K562 (cell line): ENCODE results near the gene PACS2. TPM values are rescaled to one million over a fixed set of nuclear protein-coding genes. Genes with fewer than 3 reads are reported as not detected.

ENCODE experiments used
- ATAC-seq: fragments of 200-7000 bp; cut with Tn5 transposase; 3 replicates; pipeline ENCODE4 v1.9.1; 2020; ENCODE audit warnings: moderate library complexity
- BruUV-seq: library from RNA; stranded (reverse); fragments of 400-500 nt; replicated peaks from 2 replicates; lab custom pipeline; 2021; lab: Mats Ljungman, UMichigan
- CTCF ChIA-PET: fragments of 300-600 bp; formaldehyde crosslinking; extraction: SDS; loops from one replicate; lab custom pipeline; 2021; ENCODE audit warnings: low intra/inter-chr PET ratio; lab: Yijun Ruan, JAX
- POLR2A ChIA-PET: fragments of 300-600, 350-650 bp; sonication (Branson Sonifier 250); formaldehyde crosslinking; extraction: SDS; loops from one replicate; lab custom pipeline; 2021; ENCODE audit warnings: antibody characterized with exemption, inconsistent platforms; lab: Yijun Ruan, JAX
- DNase-seq, 4 experiments: peaks; one replicate each; pipeline versions ENCODE4 v3.0.0 to v3.0.0-alpha.2; 2011 to 2018; ENCODE audit warnings: low spot score in 3 of 4, mixed read lengths in 3 of 4; ENCODE audit errors: extremely low read depth in 1 of 4
- FAIRE-seq: peaks from 2 replicates; lab custom pipeline; 2011; peaks lifted over from hg19 to GRCh38; lab: Jason Lieb, UNC
- H2AFZ ChIP-seq: 2 replicates; pipeline ENCODE4 v1.6.0; 2011; ENCODE audit warnings: low read depth, low read length, control low read depth, inconsistent platforms
- H3K27ac ChIP-seq: fragments of 200-600 bp; 3 replicates; pipeline ENCODE4 v1.8.0; 2011; ENCODE audit warnings: low read depth, mild to moderate bottlenecking, control low read depth, inconsistent platforms, low read length, moderate library complexity, mixed read lengths; ENCODE audit errors: extremely low read depth
- H3K27me3 ChIP-seq, 2 experiments: fragments of 300-600 bp in 1 of 2; 2 replicates in 1 of 2; 3 replicates in 1 of 2; pipeline versions ENCODE4 v1.6.0 to v1.8.0; 2011; ENCODE audit warnings: inconsistent platforms in 2 of 2, low read length in 2 of 2, mild to moderate bottlenecking in 1 of 2, mixed read lengths in 1 of 2, moderate library complexity in 1 of 2; ENCODE audit not compliant: control insufficient read depth in 2 of 2, insufficient read depth in 2 of 2
- H3K36me3 ChIP-seq: fragments of 300-600 bp; 3 replicates; pipeline ENCODE4 v1.8.0; 2011; ENCODE audit warnings: mild to moderate bottlenecking, low read length, inconsistent platforms; ENCODE audit not compliant: control insufficient read depth, insufficient read depth
- H3K4me1 ChIP-seq, 2 experiments: fragments of 200-600 bp in 1 of 2; replicated peaks in 1 of 2; 2 replicates in 1 of 2; 3 replicates in 1 of 2; pipeline versions ENCODE4 v1.5.1 to v1.8.0; 2011; ENCODE audit warnings: inconsistent platforms in 2 of 2, low read length in 2 of 2, mild to moderate bottlenecking in 1 of 2, mixed read lengths in 1 of 2, moderate library complexity in 1 of 2; ENCODE audit not compliant: control insufficient read depth in 2 of 2, insufficient read depth in 2 of 2
- H3K4me2 ChIP-seq: 2 replicates; pipeline ENCODE4 v1.6.1; 2011; ENCODE audit warnings: low read length, control low read depth, inconsistent platforms, mixed read lengths; ENCODE audit not compliant: insufficient read depth
- H3K4me3 ChIP-seq: fragments of 200-600 bp; sonication (generic), shearing (Covaris generic); 2 replicates; pipeline ENCODE4 v1.5.1; 2016; ENCODE audit warnings: control low read depth, inconsistent platforms
- H3K79me2 ChIP-seq: fragments of 200-600 bp; 3 replicates; pipeline ENCODE4 v1.8.0; 2011; ENCODE audit warnings: low read length, inconsistent platforms; ENCODE audit not compliant: control insufficient read depth, insufficient read depth
- H3K9ac ChIP-seq, 2 experiments: 2 replicates each; pipeline versions ENCODE4 v1.6.0 to v1.6.1; 2011; ENCODE audit warnings: low read depth in 2 of 2, low read length in 2 of 2, control low read depth in 1 of 2, inconsistent platforms in 1 of 2, mild to moderate bottlenecking in 1 of 2, mixed read lengths in 1 of 2; ENCODE audit not compliant: insufficient read depth in 1 of 2
- H3K9me1 ChIP-seq: one replicate; pipeline ENCODE4 v1.6.0; 2011; ENCODE audit warnings: inconsistent platforms, mild to moderate bottlenecking, low read length, moderate library complexity; ENCODE audit not compliant: control insufficient read depth, insufficient read depth
- H3K9me3 ChIP-seq: replicated peaks from 2 replicates; pipeline ENCODE4 v1.5.1; 2011; ENCODE audit warnings: low read depth, low read length, inconsistent platforms; ENCODE audit not compliant: control insufficient read depth, insufficient read depth
- H4K20me1 ChIP-seq: replicated peaks from 2 replicates; pipeline ENCODE4 v1.6.1; 2011; ENCODE audit warnings: low read length, inconsistent platforms, mixed read lengths; ENCODE audit not compliant: control insufficient read depth, insufficient read depth
- CREBBP ChIP-seq: IDR thresholded peaks from one replicate; pipeline ENCODE4 v1.6.1; 2012; ENCODE audit warnings: low read depth, mild to moderate bottlenecking, control low read depth, inconsistent platforms, low read length
- GABPA ChIP-seq: fragments of 200-800 bp; sonication (Bioruptor generic); conservative IDR thresholded peaks from 2 replicates; pipeline ENCODE4 v1.6.1; 2016; ENCODE audit warnings: low read depth, missing genetic modification characterization, missing compliant biosample characterization
- NCOA4 ChIP-seq: fragments of 450-650 bp; IDR thresholded peaks from 2 replicates; pipeline ENCODE4 v1.6.1; 2018; ENCODE audit warnings: mild to moderate bottlenecking; ENCODE audit not compliant: partially characterized antibody
- NFIX ChIP-seq: fragments of 250-450 bp; sonication (Bioruptor Pico); IDR thresholded peaks from 2 replicates; pipeline ENCODE4 v1.4.0; 2020; ENCODE audit warnings: low read depth, mild to moderate bottlenecking, moderate library complexity
- PHF8 ChIP-seq: fragments of 200-600 bp; sonication (generic); IDR thresholded peaks from 2 replicates; pipeline ENCODE4 v1.6.1; 2012; ENCODE audit warnings: mixed run types, mild to moderate bottlenecking, inconsistent platforms, low read length, moderate library complexity, borderline replicate concordance
- RBBP5 ChIP-seq: fragments of 200-600 bp; sonication (generic); IDR thresholded peaks from 2 replicates; pipeline ENCODE4 v1.6.1; 2012; ENCODE audit warnings: borderline replicate concordance, mild to moderate bottlenecking, low read length, control low read depth, inconsistent platforms; ENCODE audit not compliant: insufficient read depth, poor library complexity, severe bottlenecking
- WGBS: fragments of 100-300 bp; shearing (Covaris generic); methylation state at CpG from one replicate; pipeline ENCODE4 v1.1.6; 2016; ENCODE audit warnings: low coverage, mixed read lengths; ENCODE audit not compliant: insufficient coverage; ENCODE audit errors: missing lambda C conversion rate; 5-methylcytosine and 5-hydroxymethylcytosine counted together
- in situ Hi-C: fragments of 300-500 bp; cut with MboI; formaldehyde crosslinking; loops from 4 replicates; pipeline ENCODE4 v1.15.0; 2018; ENCODE audit warnings: inconsistent platforms, mixed read lengths
- intact Hi-C: fragments of 100-400 bp; cut with micrococcal nuclease; formaldehyde crosslinking; loops from 2 replicates; pipeline ENCODE4 v1.14.2; 2022
- polyA plus RNA-seq, 8 experiments: library from polyadenylated mRNA; depleted of rRNA in 4 of 8; stranded (reverse) in 5 of 8; unstranded in 3 of 8; fragments of >200 nt; fragmentation: Nextera tagmentation in 2 of 8; fragmentation: Illumina TruSeq in 1 of 8; extraction: Ambion mirVana in 2 of 8; extraction: Trizol in 1 of 8; gene quantifications; 2 replicates each; pipeline versions ENCODE4 v1.2.1 to v1.2.3, GENCODE V29; 2011 to 2014; ENCODE audit warnings: inconsistent platforms in 1 of 8, missing spikeins in 1 of 8
- total RNA-seq, 7 experiments: library from RNA; depleted of rRNA in 6 of 7; stranded (reverse); fragments of >200 nt in 6 of 7; fragmentation: Illumina TruSeq in 2 of 7; extraction: Trizol in 2 of 7; gene quantifications; 2 replicates each; pipeline versions ENCODE4 v1.2.1 to v1.2.3, GENCODE V29; 2011 to 2021; ENCODE audit warnings: low replicate concordance in 1 of 7
- TF ChIP-seq, protein P1 (sequence below): sonication (generic); formaldehyde crosslinking; IDR thresholded peaks from 2 replicates; pipeline ENCODE4 v1.8.1; 2023; ENCODE audit warnings: mild to moderate bottlenecking, missing genetic modification reagents

Gene PACS2
- total and polyA plus RNA-seq, 9 of the 15 experiments (the other 6 are each of a cell fraction or from before 2014, with no cell fraction given) = 0.11 to 20.8 (median 9.9) TPM

DNA sequence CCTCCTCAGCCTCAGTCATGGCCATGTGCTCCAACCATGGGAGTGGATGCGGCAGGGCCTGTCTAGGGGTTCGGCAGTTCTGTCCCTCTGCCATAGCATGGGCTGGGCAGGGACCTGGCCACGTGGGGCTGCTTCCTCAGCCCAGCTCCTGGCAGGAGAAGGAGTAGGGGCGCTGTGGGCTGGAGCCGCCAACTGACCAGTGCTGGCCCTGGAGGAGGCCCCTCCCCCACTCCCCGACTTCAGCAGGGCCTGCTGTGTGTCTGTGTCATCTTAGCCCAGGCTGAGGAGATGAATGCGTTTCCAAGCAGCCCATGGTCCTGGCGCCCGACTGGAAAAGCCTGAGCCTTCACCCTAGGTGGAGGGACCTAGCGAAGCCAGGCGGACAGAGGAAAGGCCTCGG, 2.7 kb upstream of the PACS2 start:
- CTCF ChIA-PET = no interaction called here
- no peak for FAIRE-seq
- BruUV-seq = no TSS peak

More for the DNA sequence above, 2.7 kb upstream of the PACS2 start:
- Histone ChIP-seq H3K4me2 (no peak overlapping the region), H3K4me3 (no peak overlapping the region), H3K27me3 (no peaks in the 10 kb centered on the region), H4K20me1 (no peaks in the 10 kb centered on the region), H3K4me1 (peaks cover 6 to 34% of the 10 kb centered on the region in 2 experiments; a peak in 4 of 5 replicates), H3K79me2 (peaks cover 17% of the 10 kb centered on the region), H3K9ac (peak overlapping the region in 1 of 2 experiments; percentile 28; a peak in 1 of 4 replicates), H3K9me1 (no peaks in the 10 kb centered on the region), H3K27ac (no peak overlapping the region), H3K36me3 (no peaks in the 10 kb centered on the region)
- DNase-seq (no peak), ATAC-seq (no peak)
- 100% methylated on average over 1 of the region's 12 CpGs for WGBS
- intact Hi-C loops = no loop called here
- POLR2A ChIA-PET = no interaction called here
- no peak for TF ChIP-seq NCOA4
- TF ChIP-seq CREBBP = no peak
- no peak for TF ChIP-seq NFIX (CRISPR knock-in tag)
- no peak for TF ChIP-seq RBBP5
- no peak for TF ChIP-seq PHF8
- no peak for TF ChIP-seq GABPA
- TF ChIP-seq, protein P1, sequence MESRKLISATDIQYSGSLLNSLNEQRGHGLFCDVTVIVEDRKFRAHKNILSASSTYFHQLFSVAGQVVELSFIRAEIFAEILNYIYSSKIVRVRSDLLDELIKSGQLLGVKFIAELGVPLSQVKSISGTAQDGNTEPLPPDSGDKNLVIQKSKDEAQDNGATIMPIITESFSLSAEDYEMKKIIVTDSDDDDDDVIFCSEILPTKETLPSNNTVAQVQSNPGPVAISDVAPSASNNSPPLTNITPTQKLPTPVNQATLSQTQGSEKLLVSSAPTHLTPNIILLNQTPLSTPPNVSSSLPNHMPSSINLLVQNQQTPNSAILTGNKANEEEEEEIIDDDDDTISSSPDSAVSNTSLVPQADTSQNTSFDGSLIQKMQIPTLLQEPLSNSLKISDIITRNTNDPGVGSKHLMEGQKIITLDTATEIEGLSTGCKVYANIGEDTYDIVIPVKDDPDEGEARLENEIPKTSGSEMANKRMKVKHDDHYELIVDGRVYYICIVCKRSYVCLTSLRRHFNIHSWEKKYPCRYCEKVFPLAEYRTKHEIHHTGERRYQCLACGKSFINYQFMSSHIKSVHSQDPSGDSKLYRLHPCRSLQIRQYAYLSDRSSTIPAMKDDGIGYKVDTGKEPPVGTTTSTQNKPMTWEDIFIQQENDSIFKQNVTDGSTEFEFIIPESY (CRISPR knock-in tag) = 0 out of 2 replicates have a peak, but pooled peaks have one; percentile 24
- TF ChIP-seq, all 486 proteins: peak for 1
- in situ Hi-C loops = no loop called here
- Histone ChIP-seq H2AFZ (peak overlapping the region; percentile 40), H3K9me3 (no peaks in the 10 kb centered on the region)
